Stimulated activated CD8-positive, alpha-beta memory T cell treated with anti-CD3 and anti-CD28 coated beads, Interleukin-12 subunit alpha, Interleukin-12 subunit beta, amount 100 ng/mL, for 1 hour (primary cell): ENCODE data around the gene FAM53B.
"Not testable (repeated sequence)": the region's sequence is repeated elsewhere in the genome, so short reads cannot be mapped to it uniquely, and the experiment has no call there.

Source experiments
- DNase-seq: peaks from one replicate; pipeline ENCODE4 v3.0.0-alpha.2; 2020; ENCODE audit warnings: low read depth

Gene FAM53B

GRCh38 chr10:124596962-124597845, 147.0 kb downstream of the FAM53B start:
- DNase-seq = no peak

- DNase-seq = no peak
Measured at GRCh38 chr10:124596116-124596785, 147.9 kb downstream of the FAM53B start.

GRCh38 chr10:124595143-124595883, 148.9 kb downstream of the FAM53B start:
- no peak for DNase-seq

GRCh38 chr10:124594240-124594639, 149.9 kb downstream of the FAM53B start:
- DNase-seq = no peak

GRCh38 chr10:124593431-124593985, 150.7 kb downstream of the FAM53B start:
- DNase-seq = no peak

DNA sequence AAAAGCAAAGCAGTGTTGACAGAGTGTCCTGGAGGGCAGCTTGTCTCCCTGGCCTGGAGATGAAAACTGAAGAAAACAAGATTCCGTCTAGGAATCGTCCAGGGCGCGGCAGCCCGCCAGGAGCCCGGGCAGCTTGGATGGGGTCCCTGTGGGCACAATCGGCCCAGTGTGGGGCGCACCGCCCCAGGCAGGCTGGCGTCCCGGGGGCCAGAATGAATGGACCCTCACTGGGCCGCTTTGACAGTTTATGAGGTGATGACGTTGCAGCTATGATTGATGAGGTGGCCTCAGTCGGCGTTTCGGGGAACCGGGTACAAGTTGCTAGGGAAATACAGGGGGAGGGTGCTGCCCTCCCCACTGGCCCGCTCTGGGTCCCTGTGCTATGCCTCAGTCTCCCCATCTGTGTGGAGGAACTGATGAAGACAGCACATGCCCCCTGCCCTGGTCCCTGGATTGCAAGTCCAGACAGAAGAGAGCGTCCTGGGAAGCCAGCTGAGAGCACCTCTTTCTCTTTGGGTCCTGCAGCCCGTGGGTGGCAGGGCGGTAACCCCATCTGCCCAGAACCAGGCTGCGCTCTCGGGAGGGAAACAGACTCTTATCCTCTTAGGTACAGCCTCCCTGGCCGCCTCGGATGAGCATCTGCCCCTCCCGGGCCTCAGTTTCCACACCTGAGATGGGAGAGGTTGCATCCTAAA, 151.3 kb downstream of the FAM53B start:
- no peak for DNase-seq

DNA sequence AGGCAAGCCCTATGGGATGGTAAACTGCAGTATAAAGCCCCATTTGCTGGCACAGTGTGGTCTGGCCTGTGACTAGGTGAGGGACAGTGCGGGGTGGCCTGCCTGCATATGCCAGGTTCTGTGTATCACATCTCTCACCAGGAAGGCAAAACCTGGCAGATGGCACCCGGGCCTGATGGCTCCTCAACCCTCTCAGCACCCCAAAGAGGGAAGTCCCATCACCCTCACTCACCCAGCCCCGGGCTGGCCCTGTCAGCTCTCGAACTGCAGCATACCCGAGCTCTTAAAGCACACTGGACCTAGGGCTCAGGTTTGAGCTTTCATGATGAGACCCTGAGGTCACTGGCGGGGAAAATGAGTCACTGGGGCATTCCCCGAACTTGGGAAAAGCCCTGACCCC, 152.1 kb downstream of the FAM53B start:
- no peak for DNase-seq

GRCh38 chr10:124591123-124591495, 153.1 kb downstream of the FAM53B start:
- DNase-seq = no peak

DNA sequence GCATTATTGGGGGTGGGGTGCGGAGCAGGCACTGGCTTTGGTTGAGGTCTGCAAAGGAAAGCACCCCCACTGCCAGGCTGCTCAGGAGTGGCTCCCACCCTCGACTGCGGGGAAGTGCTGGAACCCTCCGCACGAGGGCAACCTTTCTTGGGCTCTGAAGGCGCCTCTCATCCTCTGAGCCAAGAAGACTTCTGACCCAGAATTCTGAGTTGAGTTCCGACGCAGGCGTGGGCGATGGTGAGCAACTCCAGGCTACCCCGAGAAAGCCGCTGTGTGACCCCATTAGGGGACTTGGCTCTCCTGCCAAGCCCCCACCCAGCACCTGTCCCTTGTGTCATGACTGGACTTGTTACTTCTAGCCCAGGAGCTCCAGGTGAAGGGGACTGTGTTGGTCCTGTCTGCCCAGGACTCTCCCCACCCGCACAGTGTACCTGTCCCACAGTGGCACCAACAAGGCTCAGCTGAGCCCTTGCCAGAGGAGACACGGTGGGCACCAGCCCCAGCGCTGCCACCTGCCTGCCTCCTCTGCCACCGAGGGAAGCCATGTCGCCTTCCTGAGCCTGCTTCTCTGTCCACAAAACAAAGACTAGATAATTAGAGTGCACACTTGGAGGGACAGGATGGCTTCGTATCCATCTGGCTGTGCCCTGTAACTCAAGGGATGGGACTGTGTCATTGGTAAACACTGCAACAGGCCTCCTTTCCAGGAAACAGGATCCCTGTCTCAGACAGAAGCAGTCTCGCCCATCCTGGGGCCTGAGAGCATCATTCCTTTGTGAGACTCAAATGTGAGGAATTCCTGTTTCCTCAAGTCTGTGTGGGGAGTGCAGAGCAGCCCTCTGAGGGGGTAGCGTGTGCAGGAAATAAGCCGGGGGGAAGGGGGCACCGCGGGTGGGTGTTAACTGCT, 153.7 kb downstream of the FAM53B start:
- DNase-seq = no peak

GRCh38 chr10:124589491-124590041, 154.6 kb downstream of the FAM53B start:
- no peak for DNase-seq

DNA sequence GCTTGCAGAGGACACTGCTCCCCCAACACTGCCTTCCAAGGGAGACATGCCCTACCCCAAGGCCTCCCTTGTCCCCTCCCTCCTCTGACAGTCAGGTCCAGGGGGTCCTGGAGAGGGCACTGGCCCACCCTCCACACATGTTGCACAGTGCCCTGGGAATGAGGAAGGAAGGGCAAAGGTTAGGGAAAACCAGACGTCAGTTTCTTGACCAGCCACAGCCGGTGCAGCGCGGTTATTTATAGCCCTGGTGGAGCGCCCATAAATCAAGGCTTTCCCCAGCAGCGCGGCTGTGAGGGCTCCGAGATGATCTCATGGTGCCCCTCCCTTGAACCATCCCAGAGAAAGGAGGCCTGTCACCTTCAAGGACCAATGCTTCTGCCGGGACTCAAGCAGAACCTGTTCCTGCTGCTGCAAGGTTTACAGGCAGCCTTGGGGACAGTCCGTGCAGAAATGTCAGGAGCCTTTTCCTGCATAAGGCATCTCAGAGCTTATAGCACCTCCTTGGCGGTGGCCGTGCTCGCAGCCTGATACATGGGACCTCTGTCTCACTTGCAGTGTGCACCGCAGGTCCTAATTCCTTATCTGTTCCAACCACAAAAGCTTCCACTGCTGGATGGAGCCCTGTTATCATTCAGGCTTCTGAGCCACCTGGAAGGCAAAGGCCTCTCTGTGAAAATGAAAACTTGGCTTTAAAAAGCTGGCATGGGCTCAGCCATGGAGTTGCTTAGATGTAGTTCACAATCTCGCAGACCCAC, 155.3 kb downstream of the FAM53B start:
- DNase-seq = no peak

DNA sequence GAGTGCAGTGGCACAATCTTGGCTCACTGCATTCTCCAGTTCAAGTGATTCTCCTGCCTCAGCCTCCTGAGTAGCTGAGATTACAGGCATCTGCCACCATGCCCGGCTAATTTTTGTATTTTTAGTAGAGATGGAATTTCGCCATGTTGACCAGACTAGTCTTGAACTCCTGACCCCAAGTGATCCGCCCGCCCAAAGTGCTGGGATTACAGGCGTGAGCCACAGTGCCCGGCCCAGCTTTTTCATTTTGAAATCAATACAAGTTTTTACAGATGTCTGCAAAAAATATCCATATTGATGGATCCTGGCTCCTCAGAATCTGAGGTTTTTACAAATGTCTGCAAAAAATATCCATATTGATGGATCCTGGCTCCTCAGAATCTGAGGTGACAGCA, 155.8 kb downstream of the FAM53B start:
- not testable (repeated sequence) for DNase-seq

DNA sequence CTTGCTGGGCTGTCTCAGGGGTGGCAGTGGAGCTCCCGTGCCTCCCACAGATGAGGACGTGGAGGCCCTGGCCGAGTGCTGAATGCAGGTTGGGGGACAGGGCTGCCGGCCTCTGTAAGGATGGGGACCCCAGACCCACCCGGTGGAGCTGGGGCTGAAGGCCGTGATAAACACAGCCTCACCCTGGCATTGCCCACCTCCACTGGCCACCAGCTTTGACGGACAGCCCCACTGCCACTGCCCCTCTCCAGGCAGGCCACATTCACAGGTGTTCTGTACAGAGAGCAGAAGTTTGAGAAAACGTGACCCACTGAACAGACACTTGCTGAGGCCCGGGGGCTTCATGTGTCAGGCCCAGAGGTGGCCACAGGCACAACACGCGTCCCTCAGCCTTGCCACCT, 156.4 kb downstream of the FAM53B start:
- DNase-seq = no peak

DNA sequence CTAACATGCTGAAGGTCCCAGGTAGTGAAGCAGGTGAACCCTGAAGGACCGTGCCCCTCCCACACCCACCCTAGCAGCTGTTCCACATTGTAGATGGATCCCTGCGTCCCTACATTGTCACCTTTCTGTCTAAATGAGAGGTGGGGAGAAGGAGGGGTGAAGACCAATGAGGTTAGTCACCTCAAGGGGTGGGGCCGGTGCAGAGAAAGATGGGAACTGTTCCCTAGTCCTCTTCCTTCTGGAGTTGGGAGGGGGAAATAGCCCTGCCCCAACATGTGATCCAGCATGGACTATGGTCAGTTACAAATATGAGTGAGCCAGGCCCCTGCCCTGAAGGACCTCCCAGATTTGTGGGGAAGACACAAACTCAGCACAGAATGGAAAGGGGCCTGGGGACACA, 158.0 kb downstream of the FAM53B start:
- DNase-seq = no peak

- DNase-seq = no peak
Measured at GRCh38 chr10:124579011-124579399, 165.2 kb downstream of the FAM53B start.

- DNase-seq = no peak
Measured at GRCh38 chr10:124578231-124579010, 165.8 kb downstream of the FAM53B start.

DNA sequence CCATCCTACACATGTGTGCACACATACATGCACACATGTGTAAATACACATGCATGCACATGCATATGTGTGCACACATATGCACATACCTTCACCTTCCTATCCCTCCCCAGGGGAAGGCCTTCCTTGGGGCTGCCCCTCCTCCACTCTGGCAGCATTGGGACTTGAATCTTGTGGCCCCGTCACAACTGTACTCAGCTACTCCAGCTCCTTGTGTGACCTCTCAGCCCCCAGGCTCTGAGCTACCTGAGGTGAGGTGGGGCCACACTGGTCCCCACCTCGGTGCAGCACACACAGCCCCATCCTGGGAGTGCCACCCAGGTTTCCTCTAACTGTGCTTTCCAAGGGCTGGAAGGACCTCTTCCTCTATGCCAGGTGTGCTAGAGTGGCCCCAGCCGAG, 166.5 kb downstream of the FAM53B start:
- no peak for DNase-seq

DNA sequence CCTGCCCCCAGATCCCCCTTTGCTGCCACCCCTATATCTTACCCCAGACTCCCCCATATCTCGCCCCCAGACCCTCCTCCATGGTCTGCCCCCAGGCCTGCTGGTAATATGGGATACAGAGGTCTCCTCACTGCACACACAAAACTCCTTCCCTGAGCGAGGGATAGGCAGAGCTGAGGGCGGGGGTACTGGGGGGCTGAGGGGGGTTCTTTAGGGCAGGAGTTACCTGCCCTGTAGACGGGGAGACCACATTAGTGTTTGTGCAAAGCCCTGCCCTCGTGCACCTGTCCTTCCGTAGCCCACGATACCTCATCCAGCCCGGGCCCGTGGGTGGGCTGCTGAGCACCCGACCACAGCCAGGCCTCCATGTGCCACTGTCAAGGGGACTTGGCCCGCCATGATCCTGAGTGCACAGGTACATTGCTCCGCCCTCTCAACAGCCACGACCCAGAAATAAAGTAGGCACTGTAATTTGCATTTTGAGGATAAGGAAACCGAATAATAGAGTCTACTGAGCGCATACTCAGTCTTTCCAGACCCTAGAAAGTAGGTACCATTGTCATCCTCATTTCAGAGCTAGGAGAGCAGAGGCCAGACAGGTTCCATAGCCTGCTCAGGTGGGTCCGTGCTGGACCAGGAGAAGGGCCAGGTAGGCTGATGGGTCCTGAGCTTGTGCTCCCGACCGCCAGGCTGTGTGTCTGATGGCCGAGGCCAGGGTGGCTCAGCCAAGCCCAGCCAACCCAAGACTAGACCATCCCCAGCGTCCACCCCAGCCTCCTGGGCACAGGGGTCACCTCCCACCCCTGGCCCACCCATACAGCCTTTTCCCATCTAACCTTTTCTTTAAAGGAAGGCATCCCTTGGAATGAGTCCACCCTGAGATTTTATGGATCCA, 167.4 kb downstream of the FAM53B start:
- no peak for DNase-seq
